ENCODE measurements around the gene SIN3B. TPM values are rescaled to one million over a fixed set of nuclear protein-coding genes. Genes with fewer than 3 reads are reported as not detected.

The SIN3B gene
- total RNA-seq, 1 experiment from 2014 or later, result 83.8 TPM

GRCh38 chr19:16903347-16903746, 74.1 kb downstream of the SIN3B start:
- TF ChIP-seq EZH2 (IDR thresholded peaks at IDR 0.05; ENCODE audit: low read depth) (no peak), CTCF (conservative IDR thresholded peaks at IDR 0.05) (no peak)
- H3K36me3 ChIP-seq (ENCODE audit: low read depth), result no peaks in the 10 kb centered on the region; the same call in 1 of the 2 replicates
- no peak overlapping the region for H3K27ac ChIP-seq
- intact Hi-C loops (cut with micrococcal nuclease; ENCODE audit: unreplicated experiment), result no loop called here
- H3K27me3 ChIP-seq (ENCODE audit: insufficient read depth, low read depth), result no peaks in the 10 kb centered on the region
- H3F3A ChIP-seq (ENCODE audit: insufficient read depth, low read depth), result peaks cover 17% of the 10 kb centered on the region
- H3K4me2 ChIP-seq, result no peak overlapping the region
- ChIA-PET POLR2A (ENCODE audit: unreplicated experiment) (no interaction called here), CTCF (interaction anchor here (0.5 kb wide), 1 partner anchor 195 kb away, joined by 5 read pairs; no protein-coding TSS in a partner anchor)
- no peak for DNase-seq
- no peak overlapping the region for H3K4me3 ChIP-seq
- no peaks in the 10 kb centered on the region for H3K9me2 ChIP-seq (ENCODE audit: insufficient read depth)
- no peaks in the 10 kb centered on the region for H4K20me1 ChIP-seq (ENCODE audit: insufficient read depth)
- no peaks in the 10 kb centered on the region for H3K4me1 ChIP-seq (replicated peaks; ENCODE audit: insufficient read depth)
- no TSS peak for BruUV-seq (replicated peaks)
- no peak overlapping the region for H2AFZ ChIP-seq
- no peaks in the 10 kb centered on the region for H3K9me3 ChIP-seq (ENCODE audit: insufficient read depth, low read depth)
- H3K79me2 ChIP-seq (ENCODE audit: low read depth), result no peaks in the 10 kb centered on the region

GRCh38 chr19:16904599-16904998, 75.4 kb downstream of the SIN3B start:
- TF ChIP-seq EZH2 (IDR thresholded peaks at IDR 0.05; ENCODE audit: low read depth) (no peak), CTCF (conservative IDR thresholded peaks at IDR 0.05) (no peak)
- ChIA-PET POLR2A (ENCODE audit: unreplicated experiment) (no interaction called here), CTCF (no interaction called here)
- BruUV-seq (replicated peaks), result no TSS peak
- Histone ChIP-seq H3K27ac (no peak overlapping the region), H3K4me1 (replicated peaks; ENCODE audit: insufficient read depth) (no peaks in the 10 kb centered on the region), H3K4me3 (no peak overlapping the region), H3K27me3 (ENCODE audit: insufficient read depth, low read depth) (no peaks in the 10 kb centered on the region), H3F3A (ENCODE audit: insufficient read depth, low read depth) (peaks cover 4% of the 10 kb centered on the region; the same call in 1 of the 2 replicates), H3K9me2 (ENCODE audit: insufficient read depth) (no peaks in the 10 kb centered on the region), H2AFZ (no peak overlapping the region), H3K36me3 (ENCODE audit: low read depth) (no peaks in the 10 kb centered on the region; the same call in 1 of the 2 replicates), H3K4me2 (no peak overlapping the region), H4K20me1 (ENCODE audit: insufficient read depth) (no peaks in the 10 kb centered on the region), H3K79me2 (ENCODE audit: low read depth) (no peaks in the 10 kb centered on the region), H3K9me3 (ENCODE audit: insufficient read depth, low read depth) (no peaks in the 10 kb centered on the region)
- no peak for DNase-seq
- intact Hi-C loops (cut with micrococcal nuclease; ENCODE audit: unreplicated experiment), result no loop called here

GRCh38 chr19:16908759-16909158, 79.6 kb downstream of the SIN3B start:
- intact Hi-C loops (cut with micrococcal nuclease; ENCODE audit: unreplicated experiment), result no loop called here
- no peaks in the 10 kb centered on the region for H3K79me2 ChIP-seq (ENCODE audit: low read depth)
- no peaks in the 10 kb centered on the region for H3F3A ChIP-seq (ENCODE audit: insufficient read depth, low read depth)
- H3K9me3 ChIP-seq (ENCODE audit: insufficient read depth, low read depth), result peaks cover 17% of the 10 kb centered on the region
- H2AFZ ChIP-seq, result no peak overlapping the region
- H3K27me3 ChIP-seq (ENCODE audit: insufficient read depth, low read depth), result no peaks in the 10 kb centered on the region
- H3K36me3 ChIP-seq (ENCODE audit: low read depth), result no peaks in the 10 kb centered on the region; the same call in 1 of the 2 replicates
- no TSS peak for BruUV-seq (replicated peaks)
- CTCF ChIA-PET, result no interaction called here
- TF ChIP-seq CTCF (conservative IDR thresholded peaks at IDR 0.05) (no peak), EZH2 (IDR thresholded peaks at IDR 0.05; ENCODE audit: low read depth) (no peak)
- H3K4me3 ChIP-seq, result no peak overlapping the region
- no peak overlapping the region for H3K4me2 ChIP-seq
- POLR2A ChIA-PET (ENCODE audit: unreplicated experiment), result interaction anchor here (0.6 kb wide), 1 partner anchor 29 kb away, joined by 4 read pairs; no protein-coding TSS in a partner anchor
- H3K27ac ChIP-seq, result no peak overlapping the region
- no peaks in the 10 kb centered on the region for H3K4me1 ChIP-seq (replicated peaks; ENCODE audit: insufficient read depth)
- no peaks in the 10 kb centered on the region for H3K9me2 ChIP-seq (ENCODE audit: insufficient read depth)
- DNase-seq, result no peak
- H4K20me1 ChIP-seq (ENCODE audit: insufficient read depth), result no peaks in the 10 kb centered on the region
